Cardiac muscle cell (in vitro differentiated cells and primary cell): ENCODE data around the gene TRMT44. TPM values are rescaled to one million over a fixed set of nuclear protein-coding genes. Genes with fewer than 3 reads are reported as not detected.
"Not testable (repeated sequence)": the region's sequence is repeated elsewhere in the genome, so short reads cannot be mapped to it uniquely, and the experiment has no call there.

Source experiments
- DNase-seq, 2 donors: peaks; one replicate each; pipeline versions ENCODE4 v3.0.0 to v3.0.0-alpha.2; 2010 to 2017; ENCODE audit warnings: low read depth in 1 of 2, low spot score in 1 of 2
- H3K27ac ChIP-seq: fragments of 200-600 bp; sonication (generic); 2 replicates; pipeline ENCODE4 v1.5.1; 2016
- H3K27me3 ChIP-seq: fragments of 200-600 bp; sonication (generic); 2 replicates; pipeline ENCODE4 v1.6.0; 2016; ENCODE audit warnings: control low read depth
- H3K36me3 ChIP-seq: fragments of 200-600 bp; sonication (generic); 2 replicates; pipeline ENCODE4 v1.5.1; 2016; ENCODE audit warnings: control low read depth
- H3K4me1 ChIP-seq: fragments of 200-600 bp; sonication (generic); 2 replicates; pipeline ENCODE4 v1.8.1; 2017; ENCODE audit warnings: low read depth, mild to moderate bottlenecking, mixed run types
- H3K4me3 ChIP-seq: fragments of 200-600 bp; sonication (generic); 2 replicates; pipeline ENCODE4 v1.5.1; 2016; ENCODE audit warnings: mild to moderate bottlenecking
- H3K9me3 ChIP-seq: fragments of 200-600 bp; sonication (generic); 2 replicates; pipeline ENCODE4 v1.5.1; 2017; ENCODE audit warnings: low read depth, mild to moderate bottlenecking, control low read depth
- CTCF ChIP-seq: IDR thresholded peaks from 2 replicates; pipeline ENCODE4 v1.5.1; 2012; ENCODE audit warnings: low read depth, mild to moderate bottlenecking, low read length
- polyA plus RNA-seq: library from polyadenylated mRNA; unstranded; fragments of >200 nt; fragmentation: Nextera tagmentation; extraction: Ambion mirVana; gene quantifications from 2 replicates; pipeline ENCODE4 v1.2.1, GENCODE V29; 2016
- total RNA-seq: library from RNA; depleted of rRNA; stranded (reverse); fragments of >200 nt; gene quantifications from 2 replicates; pipeline ENCODE4 v1.2.3, GENCODE V29; 2016

The TRMT44 gene
- total and polyA plus RNA-seq, 2 experiments from 2014 or later, result 20.6 to 66.9 TPM

GRCh38 chr4:8510611-8511285, 70.2 kb downstream of the TRMT44 start:
- TF ChIP-seq CTCF, result no peak

GRCh38 chr4:8512510-8512909, 71.9 kb downstream of the TRMT44 start:
- TF ChIP-seq CTCF, result no peak
- no peak overlapping the region for H3K27ac ChIP-seq
- no peaks in the 10 kb centered on the region for H3K9me3 ChIP-seq
- DNase-seq, result no peak
- H3K4me1 ChIP-seq, result no peaks in the 10 kb centered on the region
- no peak overlapping the region for H3K4me3 ChIP-seq
- no peaks in the 10 kb centered on the region for H3K36me3 ChIP-seq
- no peaks in the 10 kb centered on the region for H3K27me3 ChIP-seq

More at GRCh38 chr4:8510611-8511285, 70.2 kb downstream of the TRMT44 start:
- Histone ChIP-seq H3K4me3 (no peak overlapping the region), H3K27me3 (no peaks in the 10 kb centered on the region), H3K4me1 (no peaks in the 10 kb centered on the region), H3K27ac (no peak overlapping the region), H3K36me3 (no peaks in the 10 kb centered on the region), H3K9me3 (no peaks in the 10 kb centered on the region)
- no peak for DNase-seq

GRCh38 chr4:8513080-8513479, 72.5 kb downstream of the TRMT44 start:
- H3K4me1 ChIP-seq, H3K27ac ChIP-seq, DNase-seq, H3K27me3 ChIP-seq, H3K9me3 ChIP-seq, H3K36me3 ChIP-seq, H3K4me3 ChIP-seq: not testable (repeated sequence)

- H3K4me3 ChIP-seq, result no peak overlapping the region
- no peak overlapping the region for H3K27ac ChIP-seq
- H3K9me3 ChIP-seq, result no peaks in the 10 kb centered on the region
- no peaks in the 10 kb centered on the region for H3K4me1 ChIP-seq
- no peak for DNase-seq
- no peaks in the 10 kb centered on the region for H3K36me3 ChIP-seq
- no peak for TF ChIP-seq CTCF
- no peaks in the 10 kb centered on the region for H3K27me3 ChIP-seq
Observed at GRCh38 chr4:8513931-8514330, 73.4 kb downstream of the TRMT44 start.

- TF ChIP-seq CTCF, result no peak
- Histone ChIP-seq H3K4me3 (no peak overlapping the region), H3K27ac (no peak overlapping the region), H3K9me3 (no peaks in the 10 kb centered on the region), H3K27me3 (no peaks in the 10 kb centered on the region), H3K4me1 (no peaks in the 10 kb centered on the region), H3K36me3 (no peaks in the 10 kb centered on the region)
- DNase-seq, result no peak
Observed at GRCh38 chr4:8514391-8514790, 73.8 kb downstream of the TRMT44 start.

- Histone ChIP-seq H3K27ac (no peak overlapping the region), H3K9me3 (no peaks in the 10 kb centered on the region), H3K36me3 (no peaks in the 10 kb centered on the region), H3K27me3 (no peaks in the 10 kb centered on the region), H3K4me3 (no peak overlapping the region), H3K4me1 (no peaks in the 10 kb centered on the region)
- DNase-seq, result peak in 1 of 2 donors; percentile 44
- TF ChIP-seq CTCF, result no peak
Observed at GRCh38 chr4:8515316-8516060, 74.9 kb downstream of the TRMT44 start.
